HTERT RPE-1 (cell line): ENCODE measurements around the gene ATXN7.

Experiments used
- in situ Hi-C: fragments of 300-500 bp; cut with MboI; formaldehyde crosslinking; loops from 4 replicates; pipeline ENCODE4 v1.14.3; 2020; ENCODE audit warnings: low sequenced_read_pairs

The ATXN7 gene

GRCh38 chr3:63960048-63960711 is 96.5 kb downstream of the ATXN7 start:
- in situ Hi-C loops = no loop called here

- in situ Hi-C loops = no loop called here
Measured at GRCh38 chr3:63961891-63962290, 98.2 kb downstream of the ATXN7 start.

GRCh38 chr3:63963496-63963895 is 99.8 kb downstream of the ATXN7 start:
- in situ Hi-C loops = no loop called here

- in situ Hi-C loops = no loop called here
Measured at GRCh38 chr3:63964681-63965485, 101.2 kb downstream of the ATXN7 start.

- in situ Hi-C loops = no loop called here
Measured at GRCh38 chr3:63966007-63966406, 102.3 kb downstream of the ATXN7 start.

GRCh38 chr3:63966871-63967270 is 103.2 kb downstream of the ATXN7 start:
- in situ Hi-C loops = no loop called here

- in situ Hi-C loops = no loop called here
Measured at GRCh38 chr3:63967675-63968611, 104.3 kb downstream of the ATXN7 start.

GRCh38 chr3:63968612-63969350 is 105.1 kb downstream of the ATXN7 start:
- in situ Hi-C loops = no loop called here

- in situ Hi-C loops = no loop called here
Measured at GRCh38 chr3:63969876-63970275, 106.2 kb downstream of the ATXN7 start.

- in situ Hi-C loops = no loop called here
Measured at GRCh38 chr3:63970631-63971475, 107.2 kb downstream of the ATXN7 start.

GRCh38 chr3:63972196-63972595 is 108.5 kb downstream of the ATXN7 start:
- in situ Hi-C loops = no loop called here

GRCh38 chr3:63972987-63973386 is 109.3 kb downstream of the ATXN7 start:
- in situ Hi-C loops = no loop called here

- in situ Hi-C loops = no loop called here
Measured at GRCh38 chr3:63973406-63973805, 109.7 kb downstream of the ATXN7 start.

GRCh38 chr3:63974451-63974850 is 110.8 kb downstream of the ATXN7 start:
- in situ Hi-C loops = no loop called here

GRCh38 chr3:63975723-63976122 is 112.1 kb downstream of the ATXN7 start:
- in situ Hi-C loops = no loop called here

GRCh38 chr3:63976161-63976871 is 112.6 kb downstream of the ATXN7 start:
- in situ Hi-C loops = no loop called here

- in situ Hi-C loops = no loop called here
Measured at GRCh38 chr3:63976872-63977200, 113.2 kb downstream of the ATXN7 start.

- in situ Hi-C loops = no loop called here
Measured at GRCh38 chr3:63977893-63978292, 114.2 kb downstream of the ATXN7 start.
